OCI-LY7 (cell line): ENCODE data around the gene PCNX2. TPM values are rescaled to one million over a fixed set of nuclear protein-coding genes. Genes with fewer than 3 reads are reported as not detected.
"Not testable (repeated sequence)": the region's sequence is repeated elsewhere in the genome, so short reads cannot be mapped to it uniquely, and the experiment has no call there.

Experiments
- BruUV-seq: library from RNA; stranded (reverse); fragments of 400-500 nt; replicated peaks from 2 replicates; lab custom pipeline; 2021; lab: Mats Ljungman, UMichigan
- CTCF ChIA-PET: fragments of 300-600 bp; sonication (Branson Sonifier 250); formaldehyde crosslinking; loops from one replicate; lab custom pipeline; 2022; ENCODE audit warnings: antibody characterized with exemption; ENCODE audit not compliant: unreplicated experiment; lab: Charles Lee
- POLR2A ChIA-PET: fragments of 300-600 bp; sonication (Branson Sonifier 250); formaldehyde crosslinking; loops from one replicate; lab custom pipeline; 2022; ENCODE audit warnings: antibody characterized with exemption; lab: Charles Lee
- DNase-seq: peaks from one replicate; pipeline ENCODE4 v3.0.0-alpha.2; 2015; ENCODE audit warnings: low spot score
- H2AFZ ChIP-seq: fragments of 200-600 bp; sonication (generic), shearing (Covaris generic); 2 replicates; pipeline ENCODE4 v1.6.1; 2014; ENCODE audit warnings: mild to moderate bottlenecking, antibody characterized with exemption, low read length, moderate library complexity
- H3K27ac ChIP-seq: fragments of 200-600 bp; sonication (generic); 2 replicates; pipeline ENCODE4 v1.5.1; 2014; ENCODE audit warnings: mixed run types, low read depth, mild to moderate bottlenecking, moderate library complexity, low read length, inconsistent platforms; ENCODE audit not compliant: poor library complexity, severe bottlenecking
- H3K36me3 ChIP-seq: fragments of 200-600 bp; sonication (generic); 2 replicates; pipeline ENCODE4 v1.6.1; 2014; ENCODE audit warnings: mild to moderate bottlenecking, antibody characterized with exemption, low read length, moderate library complexity, mixed read lengths; ENCODE audit not compliant: insufficient read depth
- H3K4me1 ChIP-seq: fragments of 200-600 bp; sonication (generic); 2 replicates; pipeline ENCODE4 v1.5.1; 2014; ENCODE audit warnings: mild to moderate bottlenecking, low read length; ENCODE audit not compliant: insufficient read depth, poor library complexity, severe bottlenecking
- H3K4me2 ChIP-seq: fragments of 200-600 bp; sonication (generic); 2 replicates; pipeline ENCODE4 v1.6.1; 2014; ENCODE audit warnings: mild to moderate bottlenecking, low read length
- H3K4me3 ChIP-seq: fragments of 200-600 bp; sonication (generic); 2 replicates; pipeline ENCODE4 v1.5.1; 2014; ENCODE audit warnings: mild to moderate bottlenecking, low read depth, low read length; ENCODE audit not compliant: poor library complexity, severe bottlenecking
- H3K79me2 ChIP-seq: fragments of 200-600 bp; sonication (generic); 2 replicates; pipeline ENCODE4 v1.6.1; 2016; ENCODE audit warnings: low read depth, mild to moderate bottlenecking, low read length, moderate library complexity, mixed read lengths; ENCODE audit not compliant: insufficient read depth
- H3K9me2 ChIP-seq: fragments of 200-600 bp; sonication (generic); 2 replicates; pipeline ENCODE4 v1.6.1; 2016; ENCODE audit warnings: mild to moderate bottlenecking, low read length, mixed read lengths; ENCODE audit not compliant: insufficient read depth
- H3K9me3 ChIP-seq: fragments of 200-600 bp; sonication (generic); 2 replicates; pipeline ENCODE4 v1.6.1; 2014; ENCODE audit warnings: mild to moderate bottlenecking, mixed run types, low read length, mixed read lengths
- H4K20me1 ChIP-seq: fragments of 200-600 bp; sonication (generic); 2 replicates; pipeline ENCODE4 v1.6.1; 2014; ENCODE audit warnings: mild to moderate bottlenecking, antibody characterized with exemption, low read length, moderate library complexity, mixed read lengths; ENCODE audit not compliant: insufficient read depth
- EZH2phosphoT487 ChIP-seq: fragments of 200-600 bp; sonication (generic); IDR thresholded peaks from 2 replicates; pipeline ENCODE4 v1.6.1; 2018; ENCODE audit warnings: low read depth, borderline replicate concordance, mild to moderate bottlenecking, mixed run types, antibody characterized with exemption, low read length, moderate library complexity, mixed read lengths
- intact Hi-C: fragments of 100-400 bp; cut with micrococcal nuclease; formaldehyde crosslinking; loops from one replicate; pipeline ENCODE4 v1.10.0; 2022; ENCODE audit not compliant: unreplicated experiment
- total RNA-seq, 2 experiments: library from RNA; depleted of rRNA in 1 of 2; stranded (reverse); fragments of >200 nt in 1 of 2; shearing (Covaris generic) in 1 of 2; gene quantifications; 2 replicates each; pipeline ENCODE4 v1.2.3, GENCODE V29; 2014 to 2022
- TF ChIP-seq, protein P1 (sequence below): fragments of 200-600 bp; sonication (generic); conservative IDR thresholded peaks from 2 replicates; pipeline ENCODE4 v1.5.1; 2014; ENCODE audit warnings: mild to moderate bottlenecking, antibody characterized with exemption, low read length, moderate library complexity, mixed read lengths

The PCNX2 gene
- total RNA-seq, 2 experiments from 2014 or later = 17.1 to 26.9 TPM

DNA sequence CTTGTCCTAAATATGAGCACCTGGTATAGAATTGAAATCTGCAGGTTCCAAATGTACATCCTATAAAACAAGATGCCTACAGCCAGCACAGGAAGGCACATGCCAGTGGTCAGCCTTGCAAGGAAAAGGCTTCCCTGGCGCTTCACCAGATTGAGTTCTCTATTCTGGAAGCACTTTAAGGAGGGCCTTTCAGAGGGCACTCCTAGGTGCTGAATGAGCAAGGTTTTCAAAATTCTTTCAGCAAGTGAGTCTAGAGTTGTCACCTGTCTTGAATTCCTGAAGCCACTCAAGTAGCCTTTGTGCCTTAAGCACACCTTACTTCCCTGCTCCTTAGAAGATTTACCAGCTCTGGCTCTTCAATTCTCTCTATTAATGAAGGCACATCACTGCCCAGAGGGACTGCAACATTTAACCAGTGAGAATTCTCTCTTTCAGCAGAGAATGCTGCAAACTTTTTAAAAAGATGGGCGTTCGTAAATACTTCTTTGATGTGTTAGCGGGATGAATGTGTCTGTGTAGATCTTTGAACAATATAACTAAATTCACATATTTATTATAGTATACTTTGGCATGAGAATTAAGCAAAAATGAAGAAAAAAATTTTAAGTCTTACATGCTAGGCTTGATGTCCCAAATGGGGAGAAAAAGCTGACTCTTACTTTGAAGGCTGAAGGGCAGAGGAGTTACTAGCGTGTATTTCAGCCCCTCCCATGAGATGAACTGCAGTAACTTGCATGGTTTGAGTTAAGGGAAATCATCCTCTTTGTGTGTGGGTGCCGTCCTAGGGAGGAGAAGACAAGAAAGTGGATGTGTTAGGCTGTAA is 183.1 kb downstream of the PCNX2 start:
- no TSS peak for BruUV-seq
- POLR2A ChIA-PET = no interaction called here

DNA sequence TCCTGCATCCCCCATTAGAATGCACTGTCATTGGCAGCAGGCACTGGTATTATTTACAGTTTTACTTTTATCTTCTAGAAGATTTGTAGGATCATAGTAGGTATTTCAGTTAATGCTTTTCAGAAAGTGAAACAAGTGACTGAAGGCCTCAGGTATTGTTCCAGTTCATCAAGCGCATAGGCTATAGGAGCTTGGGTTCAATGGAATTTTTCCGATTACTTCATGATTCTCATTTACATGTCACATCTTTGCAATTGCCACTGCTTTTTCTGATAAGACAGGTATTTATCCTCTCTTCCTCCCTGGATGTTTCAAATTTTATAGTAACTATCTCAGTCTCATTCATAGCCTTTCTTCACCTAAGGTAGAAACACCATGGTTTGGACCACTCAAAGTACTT is 183.8 kb downstream of the PCNX2 start:
- Histone ChIP-seq H3K9me2 (no peaks in the 10 kb centered on the region), H3K36me3 (peaks cover 12% of the 10 kb centered on the region), H3K9me3 (no peaks in the 10 kb centered on the region), H2AFZ (no peak overlapping the region), H3K79me2 (no peaks in the 10 kb centered on the region), H3K4me2 (no peak overlapping the region), H4K20me1 (no peaks in the 10 kb centered on the region), H3K4me1 (no peaks in the 10 kb centered on the region), H3K27ac (no peak overlapping the region), H3K4me3 (no peak overlapping the region)
- no peak for TF ChIP-seq EZH2phosphoT487
- no TSS peak for BruUV-seq
- DNase-seq = no peak
- intact Hi-C loops = no loop called here
- ChIA-PET CTCF (no interaction called here), POLR2A (interaction anchor here (0.6 kb wide), 1 partner anchor 8 kb away, joined by 4 read pairs; no protein-coding TSS in a partner anchor)

More for the DNA sequence above, 183.1 kb downstream of the PCNX2 start:
- no peak for DNase-seq
- H2AFZ ChIP-seq = no peak overlapping the region
- H3K9me3 ChIP-seq = no peaks in the 10 kb centered on the region
- no peaks in the 10 kb centered on the region for H3K4me1 ChIP-seq
- H3K79me2 ChIP-seq = no peaks in the 10 kb centered on the region
- no peaks in the 10 kb centered on the region for H3K9me2 ChIP-seq
- H3K27ac ChIP-seq = no peak overlapping the region
- no peak overlapping the region for H3K4me3 ChIP-seq
- H4K20me1 ChIP-seq = no peaks in the 10 kb centered on the region
- intact Hi-C loops = no loop called here
- H3K4me2 ChIP-seq = no peak overlapping the region
- CTCF ChIA-PET = no interaction called here
- peaks cover 12% of the 10 kb centered on the region for H3K36me3 ChIP-seq
- TF ChIP-seq EZH2phosphoT487 = no peak
- TF ChIP-seq, protein P1, sequence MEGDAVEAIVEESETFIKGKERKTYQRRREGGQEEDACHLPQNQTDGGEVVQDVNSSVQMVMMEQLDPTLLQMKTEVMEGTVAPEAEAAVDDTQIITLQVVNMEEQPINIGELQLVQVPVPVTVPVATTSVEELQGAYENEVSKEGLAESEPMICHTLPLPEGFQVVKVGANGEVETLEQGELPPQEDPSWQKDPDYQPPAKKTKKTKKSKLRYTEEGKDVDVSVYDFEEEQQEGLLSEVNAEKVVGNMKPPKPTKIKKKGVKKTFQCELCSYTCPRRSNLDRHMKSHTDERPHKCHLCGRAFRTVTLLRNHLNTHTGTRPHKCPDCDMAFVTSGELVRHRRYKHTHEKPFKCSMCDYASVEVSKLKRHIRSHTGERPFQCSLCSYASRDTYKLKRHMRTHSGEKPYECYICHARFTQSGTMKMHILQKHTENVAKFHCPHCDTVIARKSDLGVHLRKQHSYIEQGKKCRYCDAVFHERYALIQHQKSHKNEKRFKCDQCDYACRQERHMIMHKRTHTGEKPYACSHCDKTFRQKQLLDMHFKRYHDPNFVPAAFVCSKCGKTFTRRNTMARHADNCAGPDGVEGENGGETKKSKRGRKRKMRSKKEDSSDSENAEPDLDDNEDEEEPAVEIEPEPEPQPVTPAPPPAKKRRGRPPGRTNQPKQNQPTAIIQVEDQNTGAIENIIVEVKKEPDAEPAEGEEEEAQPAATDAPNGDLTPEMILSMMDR = no peak

- intact Hi-C loops = no loop called here
- POLR2A ChIA-PET = no interaction called here
- Histone ChIP-seq H4K20me1 (no peaks in the 10 kb centered on the region), H3K79me2 (no peaks in the 10 kb centered on the region), H3K4me2 (no peak overlapping the region), H2AFZ (no peak overlapping the region), H3K4me1 (no peaks in the 10 kb centered on the region), H3K36me3 (peaks cover 12% of the 10 kb centered on the region), H3K9me2 (no peaks in the 10 kb centered on the region), H3K4me3 (no peak overlapping the region), H3K27ac (no peak overlapping the region), H3K9me3 (no peaks in the 10 kb centered on the region)
- TF ChIP-seq, protein P1 = no peak
- TF ChIP-seq EZH2phosphoT487 = no peak
- no peak for DNase-seq
- CTCF ChIA-PET = no interaction called here
- no TSS peak for BruUV-seq
These were observed 186.4 kb downstream of the PCNX2 start for GRCh38 chr1:233109096-233109495.

DNA sequence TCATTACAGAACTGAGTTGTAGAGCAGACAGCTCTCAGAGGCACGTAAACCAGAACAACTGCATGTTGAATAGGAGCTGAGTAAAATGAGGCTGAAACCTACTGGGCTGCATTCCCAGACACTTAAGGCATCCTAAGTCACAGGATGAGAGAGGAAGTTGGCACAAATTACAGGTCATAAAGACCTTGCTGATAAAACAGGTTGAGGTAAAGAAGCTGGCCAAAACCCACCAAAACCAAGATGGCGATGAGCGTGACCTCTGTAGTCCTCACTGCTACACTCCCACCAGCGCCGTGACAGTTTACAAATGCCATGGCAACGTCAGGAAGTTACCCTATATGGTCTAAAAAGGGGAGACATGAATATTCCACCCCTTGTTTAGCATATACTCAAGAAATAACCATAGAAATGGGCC is 187.8 kb downstream of the PCNX2 start:
- BruUV-seq = not testable (repeated sequence)

More for the DNA sequence above, 187.8 kb downstream of the PCNX2 start:
- intact Hi-C loops, H3K4me3 ChIP-seq, H3K9me3 ChIP-seq, DNase-seq, H4K20me1 ChIP-seq, H3K27ac ChIP-seq, H2AFZ ChIP-seq, CTCF ChIA-PET, H3K79me2 ChIP-seq, H3K4me1 ChIP-seq, H3K9me2 ChIP-seq, H3K4me2 ChIP-seq: not testable (repeated sequence)
- H3K36me3 ChIP-seq = peaks cover 12% of the 10 kb centered on the region
- POLR2A ChIA-PET = interaction anchor here (0.7 kb wide), 1 partner anchor 315 kb away, joined by 4 read pairs; no protein-coding TSS in a partner anchor
